H1 (cell line): ENCODE measurements around the gene DVL1. TPM values are rescaled to one million over a fixed set of nuclear protein-coding genes. Genes with fewer than 3 reads are reported as not detected.

Experiments used
- FOSL1 ChIP-seq: IDR thresholded peaks from 2 replicates; pipeline ENCODE4 v1.6.1; 2011; ENCODE audit warnings: mild to moderate bottlenecking, low read depth, low read length, moderate library complexity; ENCODE audit not compliant: insufficient read depth
- HDAC2 ChIP-seq, 2 experiments: fragments of 300-600 bp in 1 of 2; sonication (generic) in 1 of 2; IDR thresholded peaks; 2 replicates each; pipeline ENCODE4 v1.6.1; 2011 to 2012; ENCODE audit warnings: low read depth in 2 of 2, low read length in 2 of 2, mild to moderate bottlenecking in 2 of 2, moderate library complexity in 2 of 2, borderline replicate concordance in 1 of 2, inconsistent platforms in 1 of 2
- KDM4A ChIP-seq: IDR thresholded peaks from one replicate; pipeline ENCODE4 v1.7.1; 2012; ENCODE audit warnings: low read depth, mild to moderate bottlenecking, moderate library complexity, low read length, inconsistent platforms; ENCODE audit not compliant: severe bottlenecking
- SAP30 ChIP-seq: fragments of 300-600 bp; sonication (generic); IDR thresholded peaks from 2 replicates; pipeline ENCODE4 v1.7.1; 2012; ENCODE audit warnings: low read length, moderate library complexity, mild to moderate bottlenecking, inconsistent platforms; ENCODE audit not compliant: insufficient read depth, insufficient replicate concordance
- SP2 ChIP-seq: IDR thresholded peaks from 2 replicates; pipeline ENCODE4 v1.6.1; 2012; ENCODE audit warnings: mild to moderate bottlenecking, low read length, inconsistent platforms
- YY1 ChIP-seq: IDR thresholded peaks from 2 replicates; pipeline ENCODE4 v1.6.1; 2011; ENCODE audit warnings: low read depth, mild to moderate bottlenecking, low read length
- ZNF274 ChIP-seq: IDR thresholded peaks from 2 replicates; pipeline ENCODE4 v1.7.0; 2012; ENCODE audit warnings: low read length, borderline replicate concordance; ENCODE audit errors: extremely low read depth
- polyA plus RNA-seq, 7 experiments: library from polyadenylated mRNA; depleted of rRNA in 3 of 7; stranded (reverse) in 5 of 7; unstranded in 2 of 7; fragments of >200 nt in 5 of 7; fragments of 200-250 nt in 2 of 7; gene quantifications; 1 replicate in 5 of 7; 2 replicates in 1 of 7; 4 replicates in 1 of 7; pipeline versions ENCODE4 v1.2.1 to v1.2.3, GENCODE V29; 2011 to 2013; ENCODE audit warnings: missing spikeins in 2 of 7, mixed read lengths in 2 of 7
- total RNA-seq: library from RNA; stranded (reverse); fragmentation: NEBNext Ultra II Directional; extraction: Animal tissue kit (Norgen Biotek cat#: 25700); gene quantifications from 2 replicates; pipeline ENCODE4 v1.2.1, GENCODE V29; 2021
- TF ChIP-seq, protein P1 (sequence below): IDR thresholded peaks from 2 replicates; pipeline ENCODE4 v1.6.1; 2011; ENCODE audit warnings: low read depth, mild to moderate bottlenecking, low read length; ENCODE audit not compliant: insufficient read depth
- TF ChIP-seq, protein P2 (sequence below): IDR thresholded peaks from 2 replicates; pipeline ENCODE4 v1.6.1; 2012; ENCODE audit warnings: inconsistent platforms

Gene DVL1
- total and polyA plus RNA-seq, 2 of the 8 experiments (the other 6 are each of a cell fraction or from before 2014, with no cell fraction given), result 39.4 to 58.9 TPM

DNA sequence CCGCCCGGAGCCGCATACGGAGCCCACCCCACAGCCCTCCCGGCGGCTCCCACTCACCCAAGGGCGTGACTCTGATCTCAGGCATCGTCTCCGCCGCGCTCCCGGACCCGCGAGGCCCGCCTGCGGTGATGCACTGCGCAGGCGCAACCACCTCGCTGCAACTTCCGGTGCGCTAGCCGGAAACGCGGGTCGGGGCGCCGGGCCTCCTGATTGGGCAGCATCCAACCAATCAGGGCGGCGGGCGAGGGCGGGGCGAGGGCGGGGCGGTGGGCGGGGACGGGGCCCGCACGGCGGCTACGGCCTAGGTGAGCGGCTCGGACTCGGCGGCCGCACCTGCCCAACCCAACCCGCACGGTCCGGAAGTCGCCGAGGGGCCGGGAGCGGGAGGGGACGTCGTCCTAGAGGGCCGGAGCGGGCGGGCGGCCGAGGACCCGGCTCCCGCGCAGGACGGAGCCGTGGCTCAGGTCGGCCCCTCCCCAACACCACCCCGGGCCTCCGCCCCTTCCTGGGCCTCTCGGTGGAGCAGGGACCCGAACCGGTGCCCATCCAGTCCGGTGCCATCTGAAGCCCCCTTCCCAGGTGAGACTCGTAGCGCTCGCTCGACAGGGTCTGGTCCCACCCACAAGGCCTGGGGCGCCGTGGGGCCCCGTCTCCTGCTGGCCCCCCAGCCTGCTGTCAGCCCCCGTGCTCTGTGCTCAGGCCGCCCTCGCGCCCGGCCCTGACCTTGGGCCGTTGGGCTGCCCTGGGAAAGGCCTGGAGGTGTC is 24.5 kb downstream of the DVL1 start, which contains the start of the genes CPTP and INTS11 (continued):
- no peak for TF ChIP-seq SP2
- no peak for TF ChIP-seq FOSL1
- TF ChIP-seq, protein P1, sequence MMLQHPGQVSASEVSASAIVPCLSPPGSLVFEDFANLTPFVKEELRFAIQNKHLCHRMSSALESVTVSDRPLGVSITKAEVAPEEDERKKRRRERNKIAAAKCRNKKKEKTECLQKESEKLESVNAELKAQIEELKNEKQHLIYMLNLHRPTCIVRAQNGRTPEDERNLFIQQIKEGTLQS, result no peak
- TF ChIP-seq, protein P2, sequence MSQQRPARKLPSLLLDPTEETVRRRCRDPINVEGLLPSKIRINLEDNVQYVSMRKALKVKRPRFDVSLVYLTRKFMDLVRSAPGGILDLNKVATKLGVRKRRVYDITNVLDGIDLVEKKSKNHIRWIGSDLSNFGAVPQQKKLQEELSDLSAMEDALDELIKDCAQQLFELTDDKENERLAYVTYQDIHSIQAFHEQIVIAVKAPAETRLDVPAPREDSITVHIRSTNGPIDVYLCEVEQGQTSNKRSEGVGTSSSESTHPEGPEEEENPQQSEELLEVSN, result 0 out of 2 replicates have a peak, but pooled peaks have one; percentile 32
- no peak for TF ChIP-seq HDAC2 (IDR thresholded peaks at IDR 0.05; ENCODE audit: borderline replicate concordance in 1 of 2, low read depth in 2 of 2, low read length in 2 of 2)
- no peak for TF ChIP-seq YY1
- no peak for TF ChIP-seq SAP30
- no peak for TF ChIP-seq ZNF274
- peak; percentile 87 for TF ChIP-seq KDM4A
